NCI-H2227 (cell line): ENCODE measurements around the gene UPF3B.
"Not testable (repeated sequence)": the region's sequence is repeated elsewhere in the genome, so short reads cannot be mapped to it uniquely, and the experiment has no call there.

ENCODE experiments used
- DNase-seq: peaks from one replicate; lab custom pipeline; 2025; ENCODE audit not compliant: unreplicated experiment; lab: John Stamatoyannopoulos, UW

The UPF3B gene

DNA sequence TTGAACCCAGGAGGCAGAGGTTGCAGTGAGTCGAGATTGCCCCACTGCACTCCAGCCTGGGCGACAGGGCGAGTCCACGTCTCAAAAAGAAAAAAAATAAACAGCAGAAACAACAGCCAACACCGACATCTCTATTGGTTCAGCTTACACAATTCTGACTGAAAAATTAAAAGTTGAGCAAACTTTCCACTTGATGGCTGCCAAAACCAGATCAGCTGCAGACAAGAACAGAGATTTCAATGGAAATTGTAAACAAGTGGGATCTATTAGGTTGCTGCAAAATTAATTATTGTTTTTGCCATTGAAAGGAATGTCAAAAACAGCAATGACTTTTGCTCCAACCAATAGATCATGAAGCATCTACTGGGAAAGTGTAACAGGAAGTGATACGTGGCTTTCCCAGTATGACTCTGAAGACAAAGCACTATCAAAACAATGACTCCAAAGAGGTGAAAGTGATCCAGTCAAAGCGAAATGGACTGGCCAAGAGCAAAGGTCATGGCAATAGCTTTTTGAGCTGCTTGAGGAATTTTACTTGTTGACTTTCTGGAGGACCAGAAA is 26.3 kb downstream of the UPF3B start:
- DNase-seq, result no peak

DNA sequence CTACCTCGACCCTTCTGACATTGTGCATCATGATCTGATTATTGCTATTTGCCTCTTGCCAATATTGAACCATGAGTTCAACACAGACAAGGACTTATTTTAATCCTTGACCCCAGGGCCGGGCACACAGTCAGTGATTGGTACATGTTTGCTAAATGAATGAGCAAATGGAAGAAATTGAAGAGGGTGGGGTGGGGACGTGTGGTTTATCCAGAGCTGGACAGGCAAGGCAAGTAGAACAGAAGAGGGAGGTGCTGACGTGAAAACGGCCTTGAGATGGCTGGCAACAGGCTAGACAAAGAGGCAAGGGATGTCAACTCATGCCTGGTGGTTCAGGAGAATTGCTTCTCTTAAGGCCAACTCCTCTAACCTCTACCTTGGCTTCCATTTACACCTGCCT is 28.5 kb downstream of the UPF3B start:
- DNase-seq, result not testable (repeated sequence)

DNA sequence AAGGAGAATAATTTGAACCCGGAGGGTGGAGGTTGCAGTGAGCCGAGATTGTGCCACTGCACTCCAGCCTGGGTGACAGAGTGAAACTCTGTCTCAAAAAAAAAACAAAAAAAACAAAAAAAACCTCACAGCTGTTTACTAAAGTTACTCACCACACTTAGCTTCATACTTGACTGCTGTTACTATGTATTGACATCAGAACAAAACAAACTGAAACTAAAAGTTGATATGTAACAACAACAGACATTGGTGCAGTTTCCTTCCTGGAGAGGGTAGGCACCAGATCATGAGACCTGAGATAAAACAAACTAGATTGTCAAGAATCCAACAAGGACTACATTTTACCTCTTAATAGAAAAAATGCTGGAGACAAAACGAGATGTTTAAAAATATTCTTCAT is 31.1 kb downstream of the UPF3B start:
- not testable (repeated sequence) for DNase-seq

DNA sequence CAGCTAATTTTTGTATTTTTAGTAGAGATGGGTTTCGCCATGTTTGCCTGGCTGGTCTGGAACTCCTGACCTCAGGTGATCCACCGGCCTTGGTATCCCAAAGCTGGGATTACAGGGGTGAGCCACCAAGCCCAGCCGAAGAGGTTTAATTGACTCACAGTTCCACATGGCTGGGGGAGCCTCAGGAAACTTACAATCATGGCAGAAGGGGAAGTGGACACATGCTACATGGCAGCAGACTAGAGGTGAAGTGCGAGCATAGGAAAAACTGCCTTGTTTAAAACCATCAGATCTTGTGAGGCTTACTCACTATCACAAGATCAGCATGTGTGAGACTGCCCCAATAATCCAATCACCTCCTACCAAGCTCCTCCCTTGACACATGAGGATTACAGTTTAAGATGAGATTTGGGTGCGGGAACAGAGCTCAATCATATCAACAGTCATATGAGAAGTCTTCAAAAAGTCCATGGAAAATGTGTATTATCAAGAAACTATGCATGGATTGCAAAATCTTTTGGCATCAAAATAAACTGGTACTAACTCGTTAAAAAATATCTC is 35.6 kb downstream of the UPF3B start:
- DNase-seq, result no peak

DNA sequence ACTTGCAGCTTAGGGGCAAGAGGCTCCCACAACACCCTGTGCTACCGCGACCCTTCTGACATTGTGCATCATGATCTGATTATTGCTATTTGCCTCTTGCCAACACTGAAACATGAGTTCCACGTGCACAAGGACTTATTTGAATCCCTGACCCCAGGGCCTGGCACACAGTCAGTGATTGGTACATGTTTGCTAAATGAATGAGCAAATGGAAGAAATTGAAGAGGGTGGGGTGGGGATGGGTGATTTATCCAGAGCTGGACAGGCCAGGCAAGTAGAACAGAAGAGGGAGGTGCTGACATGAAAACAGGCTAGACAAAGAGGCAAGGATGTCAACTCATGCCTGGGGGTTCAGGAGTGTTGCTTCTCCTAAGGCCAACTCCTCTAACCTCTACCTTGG is 36.5 kb downstream of the UPF3B start:
- DNase-seq, result no peak

DNA sequence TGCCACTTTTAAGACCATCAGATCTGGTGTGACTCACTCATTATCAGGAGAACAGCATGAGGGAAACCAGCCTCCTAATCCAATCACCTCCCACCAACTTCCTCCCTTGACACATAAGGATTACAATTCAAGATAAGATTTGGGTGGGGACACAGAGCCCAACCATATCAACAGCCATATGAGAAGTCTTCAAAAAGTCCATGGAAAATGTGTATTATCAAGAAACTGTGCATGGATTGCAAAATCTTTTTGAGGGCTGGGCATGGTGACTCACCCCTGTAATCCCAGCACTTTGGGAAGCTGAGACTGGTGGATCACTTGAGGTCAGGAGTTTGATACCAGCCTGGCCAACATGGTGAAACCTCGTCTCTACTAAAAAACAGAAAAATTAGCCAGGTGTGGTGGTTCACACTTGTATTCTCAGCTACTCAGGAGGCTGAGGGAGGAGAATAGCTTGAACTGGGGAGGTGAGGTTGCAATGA is 43.5 kb downstream of the UPF3B start:
- DNase-seq, result no peak

DNA sequence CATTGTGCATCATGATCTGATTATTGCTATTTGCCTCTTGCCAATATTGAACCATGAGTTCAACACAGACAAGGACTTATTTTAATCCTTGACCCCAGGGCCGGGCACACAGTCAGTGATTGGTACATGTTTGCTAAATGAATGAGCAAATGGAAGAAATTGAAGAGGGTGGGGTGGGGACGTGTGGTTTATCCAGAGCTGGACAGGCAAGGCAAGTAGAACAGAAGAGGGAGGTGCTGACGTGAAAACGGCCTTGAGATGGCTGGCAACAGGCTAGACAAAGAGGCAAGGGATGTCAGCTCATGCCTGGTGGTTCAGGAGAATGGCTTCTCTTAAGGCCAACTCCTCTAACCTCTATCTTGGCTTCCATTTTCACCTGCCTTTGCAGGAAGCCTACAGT is 44.3 kb downstream of the UPF3B start:
- not testable (repeated sequence) for DNase-seq

DNA sequence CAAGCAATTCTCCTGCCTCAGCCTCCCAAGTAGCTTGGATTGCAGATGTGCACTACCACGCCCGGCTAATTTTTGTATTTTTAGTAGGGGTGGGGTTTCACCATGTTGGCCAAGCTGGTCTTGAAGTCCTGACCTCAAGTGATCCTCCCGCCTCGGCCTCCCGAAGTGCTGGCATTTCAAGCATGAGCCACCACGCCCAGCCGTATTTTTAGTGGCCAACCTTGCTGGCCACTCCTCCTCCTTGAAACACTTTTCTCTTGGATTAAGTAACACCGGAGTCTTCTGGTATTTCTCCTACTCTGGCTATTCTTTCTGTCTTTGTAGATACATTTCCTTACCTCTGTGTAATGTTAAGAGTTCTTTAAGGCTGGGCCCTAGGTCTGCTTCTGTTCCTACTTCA is 50.2 kb downstream of the UPF3B start:
- no peak for DNase-seq

DNA sequence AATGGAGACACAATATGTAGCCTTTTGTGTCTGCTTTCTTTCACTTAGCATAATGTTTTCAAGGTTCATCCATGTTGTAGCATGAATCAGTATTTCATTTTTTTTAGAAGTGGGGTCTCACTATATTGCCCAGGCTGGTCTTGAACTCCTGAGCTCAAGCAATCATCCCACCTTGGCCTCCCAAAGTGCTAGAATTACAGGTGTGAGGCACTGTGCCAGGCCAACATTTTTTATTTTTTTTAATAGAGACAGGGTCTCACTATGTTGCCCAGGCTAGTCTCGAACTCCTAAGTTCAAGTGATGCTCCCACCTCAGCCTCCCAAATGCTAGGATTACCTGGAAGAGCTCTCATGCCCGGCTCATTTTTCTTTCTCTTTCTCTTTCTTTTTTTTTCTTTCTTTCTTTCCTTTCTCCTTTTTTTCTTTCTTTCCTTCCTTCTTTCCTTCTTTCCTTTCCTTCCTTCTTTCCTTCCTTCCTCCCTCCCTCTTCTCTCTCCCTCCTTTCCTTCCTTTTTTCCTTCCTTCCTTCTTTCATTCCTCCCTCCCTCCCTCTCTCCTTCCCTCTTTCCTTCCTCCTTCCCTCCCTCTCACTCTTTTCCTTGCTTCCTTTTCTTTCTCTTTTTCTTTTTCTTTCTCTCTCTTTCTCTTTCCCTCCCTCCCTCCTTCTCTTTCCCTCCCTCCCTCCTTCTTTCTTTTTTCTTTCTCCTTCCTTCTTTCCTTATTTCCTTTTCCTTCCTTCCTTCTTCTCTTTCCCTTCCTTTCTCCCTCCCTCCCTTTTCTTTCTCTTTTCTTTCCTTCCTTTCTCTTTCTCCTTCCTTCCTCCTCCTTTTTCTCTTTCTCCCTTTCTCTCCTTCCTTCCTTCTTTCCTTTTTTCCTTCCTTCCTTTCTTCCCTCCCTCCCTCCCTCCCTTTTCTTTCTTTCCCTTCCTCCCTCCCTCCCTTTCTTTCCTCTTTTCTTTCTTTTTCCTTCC is 51.2 kb downstream of the UPF3B start:
- no peak for DNase-seq

DNA sequence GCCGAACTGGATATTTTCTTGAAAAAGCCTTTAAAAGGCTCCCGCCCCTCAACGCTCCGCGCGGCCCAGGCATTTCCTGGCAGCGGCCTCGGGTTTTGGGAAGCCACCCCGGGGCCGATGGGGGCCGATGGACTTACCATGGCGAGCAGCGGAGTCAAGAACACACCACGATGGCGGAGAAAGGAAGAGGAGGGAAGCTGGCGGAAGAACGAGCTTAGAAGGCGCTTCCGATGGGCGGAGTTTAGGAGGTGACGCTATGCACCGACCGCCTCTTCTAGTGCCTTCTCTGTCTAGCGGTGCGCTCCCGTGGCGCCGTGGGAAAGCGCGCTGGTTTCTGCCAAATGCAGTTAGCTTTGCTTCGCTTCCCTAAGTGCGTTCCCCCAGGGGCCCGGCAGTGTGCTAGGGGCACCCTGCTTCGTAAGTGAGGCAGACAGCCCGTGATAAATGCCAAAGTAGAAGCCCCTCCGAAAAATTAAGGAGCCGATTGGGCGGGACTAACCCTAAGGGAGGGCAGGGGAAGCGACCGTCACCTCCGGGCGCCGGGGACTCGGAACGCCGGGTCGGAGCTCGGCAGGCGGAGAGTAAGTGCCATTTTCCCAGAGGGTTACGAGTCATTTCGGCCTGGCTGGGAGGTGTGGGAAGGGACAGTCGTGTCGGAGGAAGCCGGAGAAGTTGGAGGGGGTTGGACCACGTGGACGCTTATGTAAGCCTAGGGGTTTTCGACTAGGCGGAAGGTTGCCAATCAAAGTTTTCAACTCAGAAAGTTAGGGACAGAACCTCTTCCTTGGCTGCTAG is 61.1 kb downstream of the UPF3B start, which contains the start of gene RPL39:
Gene RPL39 (minus strand): TSS at position 194 of the 795 bp plus-strand sequence. CDS start 54 bp downstream, at position 140.
- DNase-seq, result peak; percentile 97

DNA sequence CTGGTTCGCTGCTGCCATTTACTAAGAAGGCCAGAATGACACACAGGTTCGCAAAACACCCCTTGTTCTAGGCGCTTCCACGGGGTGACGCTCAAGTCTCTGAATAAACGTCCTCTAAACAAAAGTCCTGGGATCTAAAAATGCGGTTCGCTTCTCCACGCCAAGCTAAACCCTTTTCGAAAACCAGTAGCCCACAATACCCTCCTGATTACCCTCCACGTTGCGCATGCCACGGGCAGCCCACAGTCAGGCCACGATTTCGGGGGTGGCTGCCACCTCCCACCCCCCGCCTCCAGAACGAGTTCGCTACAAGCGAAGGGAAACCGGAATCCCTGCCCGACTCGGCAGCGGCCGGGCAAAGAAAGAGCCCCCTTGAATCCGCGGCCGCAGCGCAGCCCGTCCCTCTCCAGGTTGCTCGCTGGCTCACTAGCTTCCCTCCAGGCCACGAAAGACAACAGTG is 61.8 kb downstream of the UPF3B start:
- peak; percentile 81 for DNase-seq

DNA sequence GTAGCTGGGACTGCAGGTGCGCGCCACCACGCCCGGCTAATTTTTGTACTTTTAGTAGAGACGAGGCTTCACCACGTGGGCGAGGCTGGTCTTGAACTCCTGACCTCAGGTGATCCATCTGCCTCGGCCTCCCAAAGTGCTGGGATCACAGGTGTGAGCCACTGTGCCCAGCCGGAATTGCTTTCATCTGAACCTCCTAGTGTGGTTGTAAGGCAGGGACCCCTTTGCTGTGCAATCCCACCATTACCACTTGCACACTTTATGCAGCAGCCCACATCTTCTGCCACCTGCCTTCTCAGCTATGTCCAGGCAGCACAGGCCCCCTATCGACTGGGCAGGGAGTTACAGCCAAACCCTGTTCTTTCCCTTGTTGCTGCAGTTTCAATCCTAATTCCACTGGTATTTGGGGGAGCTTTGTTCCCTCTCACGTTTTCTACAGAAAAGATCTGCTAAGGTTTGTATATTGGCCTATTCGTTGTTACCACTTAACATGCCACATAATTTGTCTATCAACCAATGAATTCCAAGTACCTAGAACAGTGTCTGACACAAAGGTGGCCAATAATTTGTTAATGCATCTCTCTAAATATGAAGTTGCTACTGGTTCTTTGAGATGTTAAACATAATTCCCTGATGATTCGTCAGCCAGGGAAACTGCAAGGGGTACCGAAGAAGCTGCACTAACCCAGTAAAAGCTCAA is 67.9 kb downstream of the UPF3B start:
- peak; percentile 47 for DNase-seq
